HepG2 (cell line): ENCODE results near the gene FBXO7. TPM values are rescaled to one million over a fixed set of nuclear protein-coding genes. Genes with fewer than 3 reads are reported as not detected.

Experiments used
- ATAC-seq: fragments of 200-7000 bp; cut with Tn5 transposase; 3 replicates; pipeline ENCODE4 v1.9.1; 2020; ENCODE audit warnings: mild to moderate bottlenecking, moderate library complexity
- BruUV-seq: library from RNA; stranded (reverse); fragments of 400-500 nt; replicated peaks from 2 replicates; lab custom pipeline; 2021; lab: Mats Ljungman, UMichigan
- CTCF ChIA-PET: fragments of 300-600 bp; formaldehyde crosslinking; extraction: SDS; loops from one replicate; lab custom pipeline; 2021; ENCODE audit warnings: low total read pairs, inconsistent platforms, low intra/inter-chr PET ratio; lab: Yijun Ruan, JAX
- POLR2A ChIA-PET: fragments of 350-600 bp; sonication (Branson Sonifier 250); formaldehyde crosslinking; loops from one replicate; lab custom pipeline; 2020; ENCODE audit warnings: antibody characterized with exemption, inconsistent platforms; lab: Yijun Ruan, JAX
- DNase-seq: peaks from one replicate; pipeline ENCODE4 v3.0.0-alpha.2; 2015; ENCODE audit warnings: low spot score
- FAIRE-seq: peaks from 3 replicates; lab custom pipeline; 2011; peaks lifted over from hg19 to GRCh38; lab: Jason Lieb, UNC
- H2AFZ ChIP-seq: one replicate; pipeline ENCODE4 v1.6.1; 2011; ENCODE audit warnings: low read length, inconsistent platforms
- H3K27ac ChIP-seq: fragments of 300-600 bp; 3 replicates; pipeline ENCODE4 v1.8.0; 2011; ENCODE audit warnings: mixed run types, mild to moderate bottlenecking, mixed read lengths, low read length, inconsistent platforms; ENCODE audit not compliant: insufficient read depth; ENCODE audit errors: extremely low read length
- H3K27me3 ChIP-seq, 2 experiments: fragments of 200-600 bp in 1 of 2; 2 replicates in 1 of 2; 3 replicates in 1 of 2; pipeline versions ENCODE4 v1.6.0 to v1.8.0; 2011; ENCODE audit warnings: low read length in 2 of 2, mild to moderate bottlenecking in 2 of 2, moderate library complexity in 2 of 2, inconsistent platforms in 1 of 2; ENCODE audit not compliant: insufficient read depth in 2 of 2, control insufficient read depth in 1 of 2
- H3K36me3 ChIP-seq, 2 experiments: fragments of 200-600 bp in 1 of 2; replicated peaks in 1 of 2; 2 replicates in 1 of 2; 3 replicates in 1 of 2; pipeline versions ENCODE4 v1.5.1 to v1.8.0; 2011; ENCODE audit warnings: low read length in 2 of 2, inconsistent platforms in 1 of 2; ENCODE audit not compliant: insufficient read depth in 2 of 2, control insufficient read depth in 1 of 2
- H3K4me1 ChIP-seq: 2 replicates; pipeline ENCODE4 v1.5.1; 2012; ENCODE audit warnings: low read length, inconsistent platforms; ENCODE audit not compliant: insufficient read depth
- H3K4me2 ChIP-seq: 2 replicates; pipeline ENCODE4 v1.6.0; 2011; ENCODE audit warnings: low read depth, low read length, inconsistent platforms
- H3K4me3 ChIP-seq, 3 experiments: fragments of 200-600 bp in 1 of 3; sonication (generic), shearing (Covaris generic) in 1 of 3; replicated peaks in 1 of 3; 2 replicates each; pipeline ENCODE4 v1.5.1; 2011 to 2016; ENCODE audit warnings: low read length in 3 of 3, inconsistent platforms in 2 of 3, low read depth in 2 of 3, mild to moderate bottlenecking in 2 of 3, control low read depth in 1 of 3, mixed read lengths in 1 of 3; ENCODE audit not compliant: insufficient read depth in 1 of 3
- H3K79me2 ChIP-seq: one replicate; pipeline ENCODE4 v1.6.1; 2011; ENCODE audit warnings: low read length, inconsistent platforms; ENCODE audit not compliant: insufficient read depth
- H3K9ac ChIP-seq: 2 replicates; pipeline ENCODE4 v1.6.0; 2011; ENCODE audit warnings: mild to moderate bottlenecking, low read depth, low read length, inconsistent platforms; ENCODE audit not compliant: insufficient read depth
- H3K9me3 ChIP-seq: 2 replicates; pipeline ENCODE4 v1.5.1; 2012; ENCODE audit warnings: mild to moderate bottlenecking, low read length
- H4K20me1 ChIP-seq: 2 replicates; pipeline ENCODE4 v1.6.0; 2011; ENCODE audit warnings: inconsistent platforms, mild to moderate bottlenecking, low read length, moderate library complexity; ENCODE audit not compliant: insufficient read depth
- ATF1 ChIP-seq: IDR thresholded peaks from 2 replicates; pipeline ENCODE4 v1.6.1; 2016; ENCODE audit warnings: mild to moderate bottlenecking, control low read depth
- FIP1L1 ChIP-seq: fragments of 200-400 bp; formaldehyde crosslinking; IDR thresholded peaks from 2 replicates; pipeline ENCODE4 v1.6.1; 2018; ENCODE audit warnings: low read depth, mild to moderate bottlenecking, low read length, moderate library complexity, borderline replicate concordance; ENCODE audit not compliant: insufficient read depth
- HCFC1 ChIP-seq: fragments of 150-350 bp; IDR thresholded peaks from 2 replicates; pipeline ENCODE4 v1.6.1; 2014; ENCODE audit warnings: low read depth, low read length
- MYNN ChIP-seq: sonication (generic); formaldehyde crosslinking; IDR thresholded peaks from 2 replicates; pipeline ENCODE4 v1.4.0; 2020; ENCODE audit warnings: mild to moderate bottlenecking, low read depth, missing genetic modification reagents
- THAP7 ChIP-seq: sonication (generic); formaldehyde crosslinking; IDR thresholded peaks from 2 replicates; pipeline ENCODE4 v1.8.1; 2023; ENCODE audit warnings: mild to moderate bottlenecking, missing genetic modification reagents
- WGBS: methylation state at CpG from one replicate; pipeline ENCODE4 v1.1.6; 2017; ENCODE audit warnings: low lambda C conversion rate; 5-methylcytosine and 5-hydroxymethylcytosine counted together
- in situ Hi-C: cut with HindIII; loops from 2 replicates; pipeline ENCODE4 v1.10.0; 2017; ENCODE audit warnings: low pct_unique_long_range_greater_than_20kb; ENCODE audit not compliant: extremely low pct_ligation_motif_present
- intact Hi-C: fragments of 100-400 bp; cut with micrococcal nuclease; formaldehyde crosslinking; loops from one replicate; pipeline ENCODE4 v1.10.0; 2022; ENCODE audit not compliant: unreplicated experiment
- polyA plus RNA-seq, 8 experiments: library from polyadenylated mRNA; depleted of rRNA in 3 of 8; stranded (reverse) in 7 of 8; unstranded in 1 of 8; fragments of >200 nt; fragmentation: Illumina TruSeq in 4 of 8; extraction: Trizol in 4 of 8; gene quantifications; 2 replicates each; pipeline versions ENCODE4 v1.2.1 to v1.2.3, GENCODE V29; 2011 to 2016; ENCODE audit warnings: low read depth in 4 of 8, missing spikeins in 1 of 8, mixed read lengths in 1 of 8; ENCODE audit not compliant: insufficient read depth in 1 of 8
- total RNA-seq, 5 experiments: library from RNA; depleted of rRNA; stranded (reverse); fragments of >200 nt; fragmentation: Illumina TruSeq; extraction: Trizol; gene quantifications; 2 replicates each; pipeline ENCODE4 v1.2.3, GENCODE V29; 2016; ENCODE audit warnings: low read depth in 1 of 5
- TF ChIP-seq, protein P1 (sequence below): sonication (generic); formaldehyde crosslinking; IDR thresholded peaks from 2 replicates; pipeline ENCODE4 v1.4.0; 2020; ENCODE audit warnings: mild to moderate bottlenecking, missing genetic modification reagents

The FBXO7 gene
- total and polyA plus RNA-seq, 2 of the 13 experiments (the other 11 are each of a cell fraction or from before 2014, with no cell fraction given), result 105 to 172 TPM

- Histone ChIP-seq H3K4me3 (peak overlapping the region in 2 of 3 experiments; percentile 94 to 98; a peak in 3 of 6 replicates), H3K36me3 (peaks cover 4 to 27% of the 10 kb centered on the region in 2 experiments), H3K4me1 (peaks cover 58% of the 10 kb centered on the region), H3K27ac (no peak overlapping the region), H3K79me2 (peaks cover 73% of the 10 kb centered on the region), H4K20me1 (peaks cover 51% of the 10 kb centered on the region), H3K9ac (no peak overlapping the region; the same call in 1 of the 2 replicates), H2AFZ (no peak overlapping the region), H3K9me3 (no peaks in the 10 kb centered on the region), H3K27me3 (no peaks in the 10 kb centered on the region), H3K4me2 (peak overlapping the region; percentile 72)
- ATAC-seq (no peak), FAIRE-seq (no peak), DNase-seq (no peak)
- in situ Hi-C loops (no loop called here), intact Hi-C loops (no loop called here)
- no TSS peak for BruUV-seq
- ChIA-PET CTCF (no interaction called here), POLR2A (interaction anchor here (1.1 kb wide), 1 partner anchor 52 kb away, joined by 3 read pairs; no protein-coding TSS in a partner anchor)
- WGBS, result 81% methylated on average over 5 of the region's 5 CpGs
- no peak for TF ChIP-seq MYNN (CRISPR knock-in tag)
- TF ChIP-seq, protein P1, sequence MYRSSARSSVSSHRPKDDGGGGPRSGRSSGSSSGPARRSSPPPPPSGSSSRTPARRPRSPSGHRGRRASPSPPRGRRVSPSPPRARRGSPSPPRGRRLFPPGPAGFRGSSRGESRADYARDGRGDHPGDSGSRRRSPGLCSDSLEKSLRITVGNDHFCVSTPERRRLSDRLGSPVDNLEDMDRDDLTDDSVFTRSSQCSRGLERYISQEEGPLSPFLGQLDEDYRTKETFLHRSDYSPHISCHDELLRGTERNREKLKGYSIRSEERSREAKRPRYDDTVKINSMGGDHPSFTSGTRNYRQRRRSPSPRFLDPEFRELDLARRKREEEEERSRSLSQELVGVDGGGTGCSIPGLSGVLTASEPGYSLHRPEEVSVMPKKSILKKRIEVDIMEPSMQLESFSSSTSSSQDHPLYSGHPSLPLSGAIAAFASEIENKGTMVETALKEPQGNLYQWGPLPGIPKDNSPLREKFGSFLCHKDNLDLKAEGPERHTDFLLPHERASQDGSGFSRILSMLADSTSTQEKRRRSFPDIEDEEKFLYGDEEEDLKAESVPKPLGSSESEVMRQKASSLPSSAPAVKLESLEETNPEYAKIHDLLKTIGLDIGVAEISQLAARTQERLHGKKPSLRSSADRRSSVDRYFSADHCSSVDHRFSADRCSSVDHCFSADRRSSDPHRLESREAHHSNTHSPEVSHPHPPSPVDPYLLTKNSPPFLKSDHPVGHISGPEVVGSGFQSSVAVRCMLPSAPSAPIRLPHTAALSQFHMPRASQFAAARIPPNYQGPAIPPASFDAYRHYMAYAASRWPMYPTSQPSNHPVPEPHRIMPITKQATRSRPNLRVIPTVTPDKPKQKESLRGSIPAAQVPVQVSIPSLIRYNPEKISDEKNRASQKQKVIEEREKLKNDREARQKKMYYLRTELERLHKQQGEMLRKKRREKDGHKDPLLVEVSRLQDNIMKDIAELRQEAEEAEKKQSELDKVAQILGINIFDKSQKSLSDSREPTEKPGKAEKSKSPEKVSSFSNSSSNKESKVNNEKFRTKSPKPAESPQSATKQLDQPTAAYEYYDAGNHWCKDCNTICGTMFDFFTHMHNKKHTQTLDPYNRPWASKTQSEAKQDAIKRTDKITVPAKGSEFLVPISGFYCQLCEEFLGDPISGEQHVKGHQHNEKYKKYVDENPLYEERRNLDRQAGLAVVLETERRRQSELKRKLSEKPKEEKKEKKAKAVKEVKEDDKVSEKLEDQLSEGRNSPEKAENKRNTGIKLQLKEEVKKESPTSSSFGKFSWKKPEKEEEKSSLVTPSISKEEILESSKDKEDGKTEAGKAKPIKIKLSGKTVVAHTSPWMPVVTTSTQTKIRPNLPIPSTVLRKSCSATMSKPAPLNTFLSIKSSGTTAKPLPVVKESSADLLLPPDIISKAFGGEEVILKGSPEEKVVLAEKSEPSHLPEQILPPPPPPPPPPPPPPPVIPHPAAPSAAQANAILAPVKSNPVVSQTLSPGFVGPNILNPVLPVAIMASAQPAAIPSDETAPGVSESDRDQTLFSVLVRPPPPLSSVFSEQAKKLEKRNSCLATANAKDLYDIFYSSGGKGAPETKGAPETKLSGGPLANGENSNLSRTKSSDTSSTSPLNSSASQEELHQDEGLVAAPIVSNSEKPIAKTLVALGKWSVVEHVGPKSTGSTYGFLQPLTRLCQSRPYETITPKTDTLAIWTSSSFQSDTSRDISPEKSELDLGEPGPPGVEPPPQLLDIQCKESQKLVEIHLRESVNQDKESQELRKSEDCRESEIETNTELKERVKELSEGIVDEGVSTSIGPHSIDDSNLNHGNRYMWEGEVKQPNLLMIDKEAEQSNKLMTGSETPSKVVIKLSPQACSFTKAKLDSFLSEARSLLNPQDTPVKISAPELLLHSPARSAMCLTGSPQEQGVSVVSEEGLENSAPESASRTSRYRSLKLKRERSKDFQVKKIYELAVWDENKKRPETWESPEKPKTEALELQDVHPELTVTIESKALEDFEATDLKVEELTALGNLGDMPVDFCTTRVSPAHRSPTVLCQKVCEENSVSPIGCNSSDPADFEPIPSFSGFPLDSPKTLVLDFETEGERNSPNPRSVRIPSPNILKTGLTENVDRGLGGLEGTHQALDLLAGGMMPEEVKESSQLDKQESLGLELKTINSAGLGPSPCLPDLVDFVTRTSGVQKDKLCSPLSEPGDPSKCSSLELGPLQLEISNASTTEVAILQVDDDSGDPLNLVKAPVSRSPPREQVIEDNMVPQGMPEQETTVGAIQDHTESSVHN, result no peak
- no peak for TF ChIP-seq THAP7 (CRISPR knock-in tag)
- 0 out of 2 replicates have a peak, but pooled peaks have one; percentile 20 for TF ChIP-seq ATF1 (CRISPR knock-in tag)
- TF ChIP-seq FIP1L1, result no peak
- TF ChIP-seq HCFC1, result no peak
These were observed 3.0 kb downstream of the FBXO7 start for GRCh38 chr22:32477596-32477995.
